OCI-LY1 (cell line): ENCODE results near the gene TPRX1.

Experiments
- H2AFZ ChIP-seq: fragments of 200-600 bp; sonication (generic), shearing (Covaris generic); 2 replicates; pipeline ENCODE4 v1.6.0; 2014; ENCODE audit warnings: antibody characterized with exemption, mild to moderate bottlenecking, low read length
- H3F3A ChIP-seq: fragments of 200-600 bp; sonication (generic), shearing (Covaris generic); 2 replicates; pipeline ENCODE4 v1.6.0; 2014; ENCODE audit warnings: mild to moderate bottlenecking, antibody characterized with exemption, low read length, moderate library complexity; ENCODE audit not compliant: insufficient read depth
- H3K27ac ChIP-seq: fragments of 200-600 bp; sonication (generic); 2 replicates; pipeline ENCODE4 v1.5.1; 2014; ENCODE audit warnings: low read length, mixed run types, mild to moderate bottlenecking, low read depth; ENCODE audit not compliant: poor library complexity, severe bottlenecking
- H3K27me3 ChIP-seq: fragments of 200-600 bp; sonication (generic); 2 replicates; pipeline ENCODE4 v1.6.0; 2014; ENCODE audit warnings: antibody characterized with exemption, mild to moderate bottlenecking, low read length, moderate library complexity; ENCODE audit not compliant: insufficient read depth
- H3K36me3 ChIP-seq: fragments of 200-600 bp; sonication (generic); 2 replicates; pipeline ENCODE4 v1.6.1; 2014; ENCODE audit warnings: mild to moderate bottlenecking, antibody characterized with exemption, low read length, moderate library complexity, mixed read lengths; ENCODE audit not compliant: insufficient read depth
- H3K4me1 ChIP-seq: fragments of 200-600 bp; sonication (generic); 2 replicates; pipeline ENCODE4 v1.5.1; 2014; ENCODE audit warnings: mild to moderate bottlenecking, low read length, moderate library complexity; ENCODE audit not compliant: insufficient read depth, severe bottlenecking
- H3K4me2 ChIP-seq: fragments of 200-600 bp; sonication (generic), shearing (Covaris generic); 2 replicates; pipeline ENCODE4 v1.6.1; 2014; ENCODE audit warnings: low read length
- H3K4me3 ChIP-seq: fragments of 200-600 bp; sonication (generic); 2 replicates; pipeline ENCODE4 v1.5.1; 2014; ENCODE audit warnings: low read length, low read depth, mild to moderate bottlenecking, mixed read lengths; ENCODE audit not compliant: poor library complexity, severe bottlenecking
- H3K79me2 ChIP-seq: fragments of 200-600 bp; shearing (Covaris generic); 2 replicates; pipeline ENCODE4 v1.6.1; 2016; ENCODE audit warnings: mixed run types, low read length, mixed read lengths; ENCODE audit not compliant: insufficient read depth
- H3K9ac ChIP-seq: fragments of 200-600 bp; sonication (generic), shearing (Covaris generic); 2 replicates; pipeline ENCODE4 v1.6.1; 2014; ENCODE audit warnings: mild to moderate bottlenecking, low read length, mixed read lengths
- H3K9me2 ChIP-seq: fragments of 200-600 bp; sonication (generic), shearing (Covaris generic); 2 replicates; pipeline ENCODE4 v1.6.1; 2014; ENCODE audit warnings: low read depth, mild to moderate bottlenecking, low read length, mixed read lengths
- H3K9me3 ChIP-seq: fragments of 200-600 bp; shearing (Covaris generic); 2 replicates; pipeline ENCODE4 v1.6.1; 2014; ENCODE audit warnings: low read length, mixed read lengths
- H4K20me1 ChIP-seq: fragments of 200-600 bp; sonication (generic), shearing (Covaris generic); 2 replicates; pipeline ENCODE4 v1.6.0; 2016; ENCODE audit warnings: mild to moderate bottlenecking, low read length; ENCODE audit not compliant: insufficient read depth
- EZH2 ChIP-seq: fragments of 200-600 bp; sonication (generic), shearing (Covaris generic); IDR thresholded peaks from 2 replicates; pipeline ENCODE4 v1.8.0; 2017; ENCODE audit warnings: borderline replicate concordance, mixed run types, mild to moderate bottlenecking, antibody characterized with exemption, low read length, moderate library complexity, mixed read lengths
- TF ChIP-seq, protein P1 (sequence below): fragments of 200-600 bp; sonication (generic), shearing (Covaris generic); IDR thresholded peaks from 2 replicates; pipeline ENCODE4 v1.5.1; 2017; ENCODE audit warnings: mild to moderate bottlenecking, antibody characterized with exemption, low read length, moderate library complexity, mixed read lengths

TPRX1 gene

DNA sequence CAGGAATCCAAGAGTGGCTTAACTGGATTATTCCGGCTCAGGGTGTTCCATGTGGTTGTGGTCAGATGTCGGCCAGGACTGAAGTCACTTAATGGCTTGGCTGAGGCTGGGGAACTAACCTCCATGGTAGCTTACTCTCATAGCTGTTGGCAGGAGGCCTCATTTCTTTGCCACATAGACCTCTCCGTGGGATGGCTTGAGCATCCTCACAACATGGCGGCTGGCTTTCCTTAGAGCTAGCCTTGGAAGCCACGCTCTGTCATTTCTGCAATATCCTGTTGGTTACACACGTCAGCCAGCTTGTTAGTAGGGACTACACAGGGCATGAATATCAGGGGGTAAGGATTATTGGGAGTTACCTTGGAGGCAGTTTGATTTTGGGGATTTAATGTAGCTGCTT lies 22.4 kb upstream of the TPRX1 start:
- no peaks in the 10 kb centered on the region for H3K9me3 ChIP-seq
- 0 out of 2 replicates have a peak, but pooled peaks cover under 1% of the 10 kb centered on the region for H3K27me3 ChIP-seq
- H3K9ac ChIP-seq = no peak overlapping the region
- no peaks in the 10 kb centered on the region for H4K20me1 ChIP-seq
- H2AFZ ChIP-seq = no peak overlapping the region
- no peaks in the 10 kb centered on the region for H3K9me2 ChIP-seq
- no peak for TF ChIP-seq EZH2
- TF ChIP-seq, protein P1, sequence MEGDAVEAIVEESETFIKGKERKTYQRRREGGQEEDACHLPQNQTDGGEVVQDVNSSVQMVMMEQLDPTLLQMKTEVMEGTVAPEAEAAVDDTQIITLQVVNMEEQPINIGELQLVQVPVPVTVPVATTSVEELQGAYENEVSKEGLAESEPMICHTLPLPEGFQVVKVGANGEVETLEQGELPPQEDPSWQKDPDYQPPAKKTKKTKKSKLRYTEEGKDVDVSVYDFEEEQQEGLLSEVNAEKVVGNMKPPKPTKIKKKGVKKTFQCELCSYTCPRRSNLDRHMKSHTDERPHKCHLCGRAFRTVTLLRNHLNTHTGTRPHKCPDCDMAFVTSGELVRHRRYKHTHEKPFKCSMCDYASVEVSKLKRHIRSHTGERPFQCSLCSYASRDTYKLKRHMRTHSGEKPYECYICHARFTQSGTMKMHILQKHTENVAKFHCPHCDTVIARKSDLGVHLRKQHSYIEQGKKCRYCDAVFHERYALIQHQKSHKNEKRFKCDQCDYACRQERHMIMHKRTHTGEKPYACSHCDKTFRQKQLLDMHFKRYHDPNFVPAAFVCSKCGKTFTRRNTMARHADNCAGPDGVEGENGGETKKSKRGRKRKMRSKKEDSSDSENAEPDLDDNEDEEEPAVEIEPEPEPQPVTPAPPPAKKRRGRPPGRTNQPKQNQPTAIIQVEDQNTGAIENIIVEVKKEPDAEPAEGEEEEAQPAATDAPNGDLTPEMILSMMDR = no peak
- no peaks in the 10 kb centered on the region for H3K36me3 ChIP-seq
- no peak overlapping the region for H3K27ac ChIP-seq
- H3K79me2 ChIP-seq = no peaks in the 10 kb centered on the region
- H3K4me1 ChIP-seq = no peaks in the 10 kb centered on the region
- H3F3A ChIP-seq = no peaks in the 10 kb centered on the region
- H3K4me3 ChIP-seq = no peak overlapping the region
- no peak overlapping the region for H3K4me2 ChIP-seq

DNA sequence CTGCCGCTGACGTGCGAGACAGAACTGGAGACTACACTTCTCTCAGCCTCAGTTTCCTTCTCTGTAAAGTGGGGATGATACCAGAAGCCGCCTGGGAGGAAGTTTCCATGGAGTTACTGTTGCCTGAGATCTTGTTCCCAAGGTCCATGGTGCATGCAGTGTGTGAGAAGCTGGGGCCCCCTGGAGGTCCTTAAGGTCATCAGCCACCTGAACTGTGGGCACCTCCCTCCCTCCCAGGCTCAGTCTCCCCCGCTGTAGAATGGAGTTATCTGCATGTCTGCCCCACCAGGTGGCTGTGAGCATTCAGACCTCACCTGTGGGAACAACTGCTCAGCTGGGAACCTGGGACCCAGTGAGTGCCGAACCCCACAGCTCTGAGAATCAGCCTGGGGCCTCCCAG lies 20.0 kb upstream of the TPRX1 start:
- H3K27me3 ChIP-seq = 0 out of 2 replicates have a peak, but pooled peaks cover 4% of the 10 kb centered on the region
- TF ChIP-seq, protein P1 = no peak
- no peak for TF ChIP-seq EZH2
- H3K36me3 ChIP-seq = no peaks in the 10 kb centered on the region

DNA sequence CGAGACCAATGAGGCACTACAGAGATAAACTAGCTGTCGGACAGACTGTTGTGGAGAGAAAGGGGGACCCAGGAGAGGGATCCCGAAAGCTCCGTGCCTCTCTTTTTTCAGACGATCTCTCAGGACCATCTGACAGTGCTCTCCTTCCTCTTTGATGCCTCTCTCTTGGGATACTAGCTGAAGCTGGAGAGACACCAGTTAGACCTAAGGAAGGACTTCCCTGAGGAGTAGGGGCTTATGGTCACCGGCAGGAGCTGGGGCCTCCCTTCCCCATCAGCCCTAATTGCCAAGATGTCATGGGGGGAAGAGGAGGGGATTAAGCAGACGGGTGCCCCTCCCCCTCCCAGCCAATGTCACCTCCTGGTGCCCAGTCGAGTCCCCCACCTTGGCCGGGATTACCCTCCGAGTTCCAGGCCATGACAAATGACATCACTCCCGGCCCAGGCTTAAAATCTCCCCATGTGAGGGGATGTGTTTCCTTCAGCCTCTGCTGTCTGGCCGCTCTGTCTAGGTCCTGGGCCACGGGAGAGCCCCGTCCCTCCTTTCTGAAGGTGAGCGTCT lies 17.2 kb upstream of the TPRX1 start, which contains the start of gene CRX:
CRX (plus strand) TSS at position 478 of the 561 bp plus-strand sequence. CDS start 12,507 bp downstream, outside the sequence.
- Histone ChIP-seq H3F3A (no peaks in the 10 kb centered on the region), H3K9me3 (no peaks in the 10 kb centered on the region), H3K36me3 (no peaks in the 10 kb centered on the region), H3K9ac (no peak within 1 kb of the TSS), H2AFZ (no peak within 1 kb of the TSS), H3K4me2 (no peak within 1 kb of the TSS), H3K4me3 (no peak within 1 kb of the TSS), H4K20me1 (no peaks in the 10 kb centered on the region), H3K9me2 (no peaks in the 10 kb centered on the region), H3K27me3 (0 out of 2 replicates have a peak, but pooled peaks cover 4% of the 10 kb centered on the region), H3K79me2 (no peaks in the 10 kb centered on the region), H3K4me1 (no peaks in the 10 kb centered on the region), H3K27ac (no peak within 1 kb of the TSS)
- TF ChIP-seq, protein P1 = no peak
- TF ChIP-seq EZH2 = no peak

More for the DNA sequence above, 20.0 kb upstream of the TPRX1 start:
- H3K27ac ChIP-seq = no peak overlapping the region
- no peaks in the 10 kb centered on the region for H3F3A ChIP-seq
- no peak overlapping the region for H3K4me2 ChIP-seq
- no peaks in the 10 kb centered on the region for H3K9me2 ChIP-seq
- no peaks in the 10 kb centered on the region for H3K79me2 ChIP-seq
- no peak overlapping the region for H2AFZ ChIP-seq
- H3K9me3 ChIP-seq = no peaks in the 10 kb centered on the region
- no peaks in the 10 kb centered on the region for H3K4me1 ChIP-seq
- H4K20me1 ChIP-seq = no peaks in the 10 kb centered on the region
- no peak overlapping the region for H3K9ac ChIP-seq
- H3K4me3 ChIP-seq = no peak overlapping the region
